Measurements from ENCODE around the gene MMP3. TPM values are rescaled to one million over a fixed set of nuclear protein-coding genes. Genes with fewer than 3 reads are reported as not detected.

MMP3 gene
- total RNA-seq, 1 experiment from 2014 or later = not detected

- no peak for DNase-seq
- H3K9me3 ChIP-seq (ENCODE audit: control insufficient read depth, low read depth, low read length) = no peaks in the 10 kb centered on the region
- whole genome bisulfite sequencing (ENCODE audit: extremely low coverage, insufficient read length, low lambda C conversion rate) = no CpG with 5 or more reads among the region's 3 CpGs
These were observed 9.6 kb upstream of the MMP3 start for GRCh38 chr11:102853055-102853454.

More at GRCh38 chr11:102853055-102853454, 9.6 kb upstream of the MMP3 start:
- Histone ChIP-seq H2BK12ac (ENCODE audit: insufficient read length, low read depth, low read length) (no peak overlapping the region), H3K4me1 (ENCODE audit: insufficient read depth, low read length) (no peaks in the 10 kb centered on the region), H3K23me2 (ENCODE audit: insufficient read length, low read depth, low read length, poor library complexity, severe bottlenecking) (no peaks in the 10 kb centered on the region), H3K27me3 (ENCODE audit: insufficient read depth, low read length) (no peaks in the 10 kb centered on the region), H2BK120ac (ENCODE audit: low read depth, low read length, poor library complexity, severe bottlenecking) (no peak overlapping the region), H2AFZ (ENCODE audit: low read length) (no peak overlapping the region), H3K9ac (ENCODE audit: extremely low read depth, insufficient read length, low read length) (no peak overlapping the region), H3K14ac (ENCODE audit: insufficient read depth, low read length) (no peak overlapping the region), H2AK5ac (ENCODE audit: insufficient read length, low read length) (no peak overlapping the region), H3K79me1 (ENCODE audit: insufficient read depth, low read depth, low read length, poor library complexity, severe bottlenecking) (no peaks in the 10 kb centered on the region), H4K8ac (replicated peaks; ENCODE audit: insufficient read length, low read depth, low read length) (no peak overlapping the region), H3T11ph (ENCODE audit: low read length) (no peak overlapping the region), H3K18ac (ENCODE audit: insufficient read length, low read depth, low read length) (no peak overlapping the region), H3K4me2 (ENCODE audit: insufficient read depth, insufficient read length, low read length) (no peak overlapping the region), H2BK20ac (ENCODE audit: low read depth, low read length, poor library complexity, severe bottlenecking) (no peak overlapping the region), H3K23ac (ENCODE audit: insufficient read length, low read depth, low read length) (no peak overlapping the region), H3K79me2 (ENCODE audit: insufficient read depth, low read length) (no peaks in the 10 kb centered on the region), H4K91ac (ENCODE audit: insufficient read length, low read depth, low read length) (no peak overlapping the region), H3K27ac (ENCODE audit: insufficient read length, low read depth, low read length) (no peak overlapping the region), H3K4ac (ENCODE audit: low read depth, low read length) (no peak overlapping the region), H3K56ac (ENCODE audit: insufficient read length, low read depth, low read length) (no peak overlapping the region), H2BK5ac (ENCODE audit: insufficient read length, low read length) (no peak overlapping the region), H4K5ac (ENCODE audit: insufficient read length, low read depth, low read length) (no peak overlapping the region), H2BK15ac (ENCODE audit: low read depth, low read length) (no peak overlapping the region), H4K20me1 (ENCODE audit: control insufficient read depth, insufficient read depth, insufficient read length) (no peaks in the 10 kb centered on the region)
- no peaks in the 10 kb centered on the region for H3K9me3 Mint-ChIP-seq
- no peak for TF ChIP-seq CTCF (conservative IDR thresholded peaks at IDR 0.05)
- no peaks in the 10 kb centered on the region for H3K4me1 Mint-ChIP-seq
- no peak overlapping the region for H3K4me3 Mint-ChIP-seq
- H3K36me3 Mint-ChIP-seq (ENCODE audit: insufficient read depth in 1 of 3, low read depth in 3 of 3) = no peaks in the 10 kb centered on the region
- no peak overlapping the region for H3K27ac Mint-ChIP-seq
- no peaks in the 10 kb centered on the region for H3K27me3 Mint-ChIP-seq (ENCODE audit: low read depth)
